Upper lobe of right lung (tissue), 1 donor: Measurements from ENCODE around the gene ENPP7. TPM values are rescaled to one million over a fixed set of nuclear protein-coding genes. Genes with fewer than 3 reads are reported as not detected.
A peak's percentile ranks its signal among the peaks of the same experiment; 100 is the strongest.

Experiments
- ATAC-seq: fragments of 200-7000 bp; cut with Tn5 transposase; one replicate; pipeline ENCODE4 v1.9.1; 2020; ENCODE audit warnings: mild to moderate bottlenecking, moderate library complexity
- DNase-seq: peaks from one replicate; pipeline ENCODE4 v3.0.0-alpha.2; 2020
- H3K27ac ChIP-seq: fragments of 200-600 bp; one replicate; pipeline ENCODE4 v1.8.0; 2022
- H3K27me3 ChIP-seq: fragments of 200-600 bp; one replicate; pipeline ENCODE4 v1.8.0; 2022; ENCODE audit warnings: mild to moderate bottlenecking
- H3K36me3 ChIP-seq: fragments of 200-600 bp; one replicate; pipeline ENCODE4 v1.8.0; 2022
- H3K4me1 ChIP-seq: fragments of 200-600 bp; one replicate; pipeline ENCODE4 v1.8.0; 2022
- H3K4me3 ChIP-seq: fragments of 200-600 bp; one replicate; pipeline ENCODE4 v1.8.0; 2022; ENCODE audit warnings: mild to moderate bottlenecking
- H3K9me3 ChIP-seq: fragments of 200-600 bp; one replicate; pipeline ENCODE4 v1.8.0; 2022
- intact Hi-C: fragments of 100-400 bp; cut with DNase I; formaldehyde crosslinking; loops from one replicate; pipeline ENCODE4 v1.11.0; 2022
- long read RNA-seq: library from polyadenylated mRNA; unstranded; transcript quantifications from one replicate; pipeline ENCODE4 v2.0.0, GENCODE V29; 2021
- total RNA-seq: library from RNA; stranded (reverse); fragmentation: NEBNext Ultra II Directional; extraction: Animal tissue kit (Norgen Biotek cat#: 25700); gene quantifications from one replicate; pipeline ENCODE4 v1.2.1, GENCODE V29; 2021
- TF ChIP-seq, protein P1 (sequence below): fragments of 200-600 bp; IDR thresholded peaks from one replicate; pipeline ENCODE4 v1.8.0; 2022; ENCODE audit warnings: antibody characterized with exemption
- donor health status: DM: no; HTN: yes; CAD: no; lungs with severe emphysema.

ENPP7 gene, protein sequence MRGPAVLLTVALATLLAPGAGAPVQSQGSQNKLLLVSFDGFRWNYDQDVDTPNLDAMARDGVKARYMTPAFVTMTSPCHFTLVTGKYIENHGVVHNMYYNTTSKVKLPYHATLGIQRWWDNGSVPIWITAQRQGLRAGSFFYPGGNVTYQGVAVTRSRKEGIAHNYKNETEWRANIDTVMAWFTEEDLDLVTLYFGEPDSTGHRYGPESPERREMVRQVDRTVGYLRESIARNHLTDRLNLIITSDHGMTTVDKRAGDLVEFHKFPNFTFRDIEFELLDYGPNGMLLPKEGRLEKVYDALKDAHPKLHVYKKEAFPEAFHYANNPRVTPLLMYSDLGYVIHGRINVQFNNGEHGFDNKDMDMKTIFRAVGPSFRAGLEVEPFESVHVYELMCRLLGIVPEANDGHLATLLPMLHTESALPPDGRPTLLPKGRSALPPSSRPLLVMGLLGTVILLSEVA
- not detected for total RNA-seq
- long read RNA-seq = 0 reads

GRCh38 chr17:79730769-79731483 lies at the start of gene ENPP7:
TSS of gene ENPP7 (plus strand) at chr17:79730943. CDS start at chr17:79731140, 197 bp downstream.
- intact Hi-C loops = no loop called here
- H3K27me3 ChIP-seq = no peaks in the 10 kb centered on the region
- H3K4me1 ChIP-seq = peaks cover 5% of the 10 kb centered on the region
- TF ChIP-seq, protein P1, sequence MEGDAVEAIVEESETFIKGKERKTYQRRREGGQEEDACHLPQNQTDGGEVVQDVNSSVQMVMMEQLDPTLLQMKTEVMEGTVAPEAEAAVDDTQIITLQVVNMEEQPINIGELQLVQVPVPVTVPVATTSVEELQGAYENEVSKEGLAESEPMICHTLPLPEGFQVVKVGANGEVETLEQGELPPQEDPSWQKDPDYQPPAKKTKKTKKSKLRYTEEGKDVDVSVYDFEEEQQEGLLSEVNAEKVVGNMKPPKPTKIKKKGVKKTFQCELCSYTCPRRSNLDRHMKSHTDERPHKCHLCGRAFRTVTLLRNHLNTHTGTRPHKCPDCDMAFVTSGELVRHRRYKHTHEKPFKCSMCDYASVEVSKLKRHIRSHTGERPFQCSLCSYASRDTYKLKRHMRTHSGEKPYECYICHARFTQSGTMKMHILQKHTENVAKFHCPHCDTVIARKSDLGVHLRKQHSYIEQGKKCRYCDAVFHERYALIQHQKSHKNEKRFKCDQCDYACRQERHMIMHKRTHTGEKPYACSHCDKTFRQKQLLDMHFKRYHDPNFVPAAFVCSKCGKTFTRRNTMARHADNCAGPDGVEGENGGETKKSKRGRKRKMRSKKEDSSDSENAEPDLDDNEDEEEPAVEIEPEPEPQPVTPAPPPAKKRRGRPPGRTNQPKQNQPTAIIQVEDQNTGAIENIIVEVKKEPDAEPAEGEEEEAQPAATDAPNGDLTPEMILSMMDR = no peak
- no peak within 1 kb of the TSS for H3K4me3 ChIP-seq
- ATAC-seq (no peak), DNase-seq (no peak)
- H3K27ac ChIP-seq = no peak within 1 kb of the TSS
- H3K36me3 ChIP-seq = no peaks in the 10 kb centered on the region
- H3K9me3 ChIP-seq = no peaks in the 10 kb centered on the region

- DNase-seq (no peak), ATAC-seq (no peak)
- H3K27me3 ChIP-seq = peaks cover 20% of the 10 kb centered on the region
- no peak overlapping the region for H3K4me3 ChIP-seq
- H3K9me3 ChIP-seq = no peaks in the 10 kb centered on the region
- H3K4me1 ChIP-seq = no peaks in the 10 kb centered on the region
- H3K36me3 ChIP-seq = no peaks in the 10 kb centered on the region
- TF ChIP-seq, protein P1 = no peak
- H3K27ac ChIP-seq = no peak overlapping the region
- intact Hi-C loops = no loop called here
Observed at GRCh38 chr17:79681101-79681621, 49.6 kb upstream of the ENPP7 start.

DNA sequence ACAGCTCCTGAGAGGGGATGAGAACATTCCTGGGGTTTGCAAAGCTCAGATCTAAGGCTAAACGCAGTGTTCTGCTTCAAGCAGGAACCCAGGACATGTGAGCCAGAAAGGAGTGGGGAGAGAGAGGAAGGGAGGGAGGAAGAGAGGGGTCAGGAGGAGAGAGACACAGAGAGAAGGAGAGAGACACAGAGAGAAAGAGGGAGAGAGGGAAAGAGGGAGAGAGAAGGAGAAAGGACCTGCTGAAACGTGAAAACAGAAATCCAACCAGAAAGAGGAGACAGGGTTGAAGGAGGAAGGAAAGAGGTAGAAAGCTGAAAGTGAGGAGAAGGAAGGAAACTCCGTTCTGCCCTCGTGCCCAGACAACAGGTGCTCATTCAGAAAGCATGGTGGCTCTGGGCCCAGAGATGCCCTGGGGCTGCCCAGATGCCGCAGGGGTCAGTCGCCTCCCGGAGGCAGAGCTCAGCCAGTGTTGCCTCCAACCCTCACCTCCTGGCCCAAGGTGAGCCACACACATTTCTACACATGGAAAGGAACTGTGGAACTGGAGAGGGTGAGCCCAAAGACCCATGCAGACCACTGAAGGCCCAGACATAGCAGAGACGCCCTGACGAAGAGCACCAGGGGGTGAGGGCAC lies 49.0 kb upstream of the ENPP7 start:
- Histone ChIP-seq H3K9me3 (no peaks in the 10 kb centered on the region), H3K27me3 (peaks cover 20% of the 10 kb centered on the region), H3K4me1 (no peaks in the 10 kb centered on the region), H3K4me3 (no peak overlapping the region), H3K27ac (no peak overlapping the region), H3K36me3 (no peaks in the 10 kb centered on the region)
- intact Hi-C loops = no loop called here
- TF ChIP-seq, protein P1 = no peak
- ATAC-seq (no peak), DNase-seq (no peak)

DNA sequence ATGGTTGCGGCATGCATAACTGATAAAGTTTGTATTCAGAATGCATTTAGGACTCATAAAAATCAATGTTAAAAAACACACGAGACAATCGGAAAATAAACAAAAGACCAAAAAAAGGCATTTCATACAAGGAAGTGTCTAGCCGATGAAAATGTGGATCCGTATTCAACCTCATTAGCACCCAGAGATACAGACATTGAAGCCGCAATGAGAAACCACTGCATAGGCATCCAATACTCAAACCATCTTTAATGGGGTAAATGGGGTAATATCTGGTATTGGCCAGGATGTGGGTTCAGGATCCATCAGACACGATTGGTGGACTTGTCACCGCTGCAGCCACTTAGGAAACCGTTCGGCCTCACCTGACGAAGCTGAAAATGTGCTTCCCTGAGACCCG lies 47.4 kb upstream of the ENPP7 start:
- Histone ChIP-seq H3K4me1 (no peaks in the 10 kb centered on the region), H3K4me3 (no peak overlapping the region), H3K36me3 (no peaks in the 10 kb centered on the region), H3K27ac (no peak overlapping the region), H3K27me3 (peaks cover 20% of the 10 kb centered on the region), H3K9me3 (no peaks in the 10 kb centered on the region)
- TF ChIP-seq, protein P1 = no peak
- intact Hi-C loops = no loop called here
- ATAC-seq (no peak), DNase-seq (no peak)

- Histone ChIP-seq H3K4me3 (no peak overlapping the region), H3K27ac (no peak overlapping the region), H3K4me1 (no peaks in the 10 kb centered on the region), H3K27me3 (peaks cover 20% of the 10 kb centered on the region), H3K36me3 (no peaks in the 10 kb centered on the region), H3K9me3 (no peaks in the 10 kb centered on the region)
- ATAC-seq = peak; percentile 10
- no peak for DNase-seq
- TF ChIP-seq, protein P1 = no peak
- intact Hi-C loops = no loop called here
Observed at GRCh38 chr17:79684132-79684985, 46.4 kb upstream of the ENPP7 start.
